ENCODE results near the gene FAM83D. TPM values are rescaled to one million over a fixed set of nuclear protein-coding genes. Genes with fewer than 3 reads are reported as not detected.

The FAM83D gene
- total and polyA plus RNA-seq, 2 of the 8 experiments (the other 6 are each of a cell fraction or from before 2014, with no cell fraction given): 60.9 to 62.6 TPM

DNA sequence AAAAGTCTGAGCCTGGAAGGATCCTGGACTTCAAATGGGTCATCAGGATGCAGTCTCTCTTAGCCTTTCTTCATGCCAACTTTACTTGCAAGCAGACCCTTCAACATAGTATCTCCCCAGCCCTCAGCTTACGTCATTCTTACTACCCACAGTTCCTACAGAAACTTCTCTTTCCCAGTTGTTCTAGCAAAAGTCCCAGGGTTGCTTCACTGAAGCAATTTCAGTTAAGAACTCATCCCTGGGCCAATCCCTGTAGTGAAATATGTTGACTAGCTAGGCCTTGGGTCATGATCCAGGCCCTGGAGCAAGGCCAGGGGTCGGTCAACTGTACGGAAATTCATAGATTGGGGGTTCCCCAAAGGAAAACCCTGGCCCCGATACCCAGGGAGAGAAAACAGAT, 8.6 kb upstream of the FAM83D start:
- Histone ChIP-seq H3K36me3 (ENCODE audit: control insufficient read depth in 2 of 4, insufficient read depth in 4 of 4, low read length in 3 of 4) (no peaks in the 10 kb centered on the region; a peak in 2 of 8 replicates), H4K20me1 (replicated peaks in 1 of 2; ENCODE audit: control insufficient read depth in 1 of 2, insufficient read depth in 2 of 2, low read length in 2 of 2) (no peaks in the 10 kb centered on the region), H3K23ac (ENCODE audit: insufficient read length) (no peak overlapping the region), H2AFZ (ENCODE audit: low read length) (no peak overlapping the region), H3K23me2 (ENCODE audit: low read depth, low read length) (no peaks in the 10 kb centered on the region), H4K91ac (replicated peaks; ENCODE audit: insufficient read length, low read length) (no peak overlapping the region), H3K56ac (replicated peaks; ENCODE audit: insufficient read length, low read depth, low read length) (no peak overlapping the region), H3K9me3 (ENCODE audit: insufficient read depth in 2 of 2, low read depth in 1 of 2, low read length in 1 of 2) (no peaks in the 10 kb centered on the region), H2BK5ac (ENCODE audit: low read depth, low read length) (no peak overlapping the region), H3K27ac (ENCODE audit: low read depth, low read length) (no peak overlapping the region), H3K4me2 (ENCODE audit: insufficient read depth in 1 of 2, low read depth in 2 of 2, low read length in 2 of 2) (no peak overlapping the region), H2AK5ac (ENCODE audit: low read depth, low read length) (no peak overlapping the region), H2BK120ac (replicated peaks; ENCODE audit: low read depth, low read length) (no peak overlapping the region), H3K27me3 (replicated peaks in 1 of 4; ENCODE audit: control insufficient read depth in 3 of 4, extremely low read depth in 1 of 4, insufficient read depth in 3 of 4, low read length in 3 of 4) (no peaks in the 10 kb centered on the region; a peak in 1 of 7 replicates), H2BK20ac (ENCODE audit: low read length) (no peak overlapping the region), H2BK15ac (ENCODE audit: low read length) (no peak overlapping the region), H4K8ac (ENCODE audit: extremely low read depth, insufficient read depth, low read length) (no peak overlapping the region), H3K14ac (ENCODE audit: insufficient read length) (no peak overlapping the region), H3K4ac (replicated peaks; ENCODE audit: insufficient read length, low read depth, low read length) (no peak overlapping the region), H3K9ac (replicated peaks in 1 of 4; ENCODE audit: extremely low read depth in 1 of 4, low read depth in 3 of 4, low read length in 3 of 4) (no peak overlapping the region), H3K79me2 (ENCODE audit: control insufficient read depth in 1 of 2, insufficient read depth in 2 of 2, low read length in 2 of 2) (no peaks in the 10 kb centered on the region), H3K18ac (ENCODE audit: extremely low read depth, low read length) (no peak overlapping the region), H3K4me1 (replicated peaks in 1 of 4; ENCODE audit: control insufficient read depth in 3 of 4, insufficient read depth in 4 of 4, low read length in 3 of 4) (no peaks in the 10 kb centered on the region; a peak in 1 of 7 replicates), H3K4me3 (ENCODE audit: extremely low read depth in 1 of 4, insufficient read depth in 2 of 4, low read depth in 3 of 4, low read length in 4 of 4) (no peak overlapping the region), H3K79me1 (ENCODE audit: low read depth, low read length) (no peaks in the 10 kb centered on the region), H2BK12ac (ENCODE audit: low read depth, low read length) (no peak overlapping the region), H4K5ac (ENCODE audit: insufficient read length, low read depth, low read length) (no peak overlapping the region)
- WGBS, 2 experiments (ENCODE audit: extremely low coverage in 1 of 2, insufficient coverage in 1 of 2, insufficient read length in 1 of 2, insufficient replicate concordance in 2 of 2, low coverage in 1 of 2, low lambda C conversion rate in 2 of 2, missing lambda C conversion rate in 1 of 2): 100% methylated on average over 3 of the region's 4 CpGs; no CpG with 5 or more reads in 1 of the 2 experiments
- ChIA-PET POLR2A (ENCODE audit: partially characterized antibody) (interaction anchor here (0.7 to 2.2 kb wide), 3 partner anchors 9 to 423 kb away, joined by 3 to 6 read pairs (median 6); partner anchors contain the start of genes DHX35 and FAM83D), CTCF (ENCODE audit: partially characterized antibody) (interaction anchor here (1.5 to 2.2 kb wide), 3 partner anchors 9 to 267 kb away, joined by 4 to 11 read pairs (median 4); partner anchors contain the start of gene FAM83D)
- TF ChIP-seq CTBP2 (IDR thresholded peaks at IDR 0.05; ENCODE audit: borderline replicate concordance, insufficient read depth, insufficient read length, low read length) (no peak), SIRT6 (IDR thresholded peaks at IDR 0.05; ENCODE audit: low read length) (no peak), GTF2F1 (IDR thresholded peaks at IDR 0.05; ENCODE audit: borderline replicate concordance, low read depth, low read length) (no peak), KDM5A (IDR thresholded peaks at IDR 0.05; ENCODE audit: low read length) (no peak), SP4 (IDR thresholded peaks at IDR 0.05; ENCODE audit: low read length) (no peak), ZNF274 (IDR thresholded peaks at IDR 0.05; ENCODE audit: borderline replicate concordance, extremely low read depth, low read length) (no peak)
- FAIRE-seq (no peak), DNase-seq (ENCODE audit: low read depth in 1 of 2, low spot score in 2 of 2) (no peak)
